Left hindlimb (tissue), 1 donor: ENCODE data around the gene NEURL1B.
"Not testable (repeated sequence)": the region's sequence is repeated elsewhere in the genome, so short reads cannot be mapped to it uniquely, and the experiment has no call there.

Experiments used
- DNase-seq: peaks from one replicate; pipeline ENCODE4 v3.0.0-alpha.2; 2018

The NEURL1B gene

GRCh38 chr5:172636279-172637050 lies 4.6 kb upstream of the NEURL1B start:
- DNase-seq, result no peak

- no peak for DNase-seq
These were observed 3.9 kb upstream of the NEURL1B start for GRCh38 chr5:172637110-172637580.

- no peak for DNase-seq
These were observed 3.3 kb upstream of the NEURL1B start for GRCh38 chr5:172637740-172638139.

GRCh38 chr5:172638209-172638768 lies 2.8 kb upstream of the NEURL1B start:
- no peak for DNase-seq

GRCh38 chr5:172640139-172640538 lies 924 bp upstream of the NEURL1B start:
- no peak for DNase-seq

- no peak for DNase-seq
These were observed 442 bp downstream of the NEURL1B start for GRCh38 chr5:172641359-172642050.

GRCh38 chr5:172642051-172642409 lies 967 bp downstream of the NEURL1B start:
- DNase-seq, result peak; percentile 66

- DNase-seq, result no peak
These were observed 1.4 kb downstream of the NEURL1B start for GRCh38 chr5:172642486-172642885.

- DNase-seq, result no peak
These were observed 2.1 kb downstream of the NEURL1B start for GRCh38 chr5:172642926-172643871.

- DNase-seq, result no peak
These were observed 3.2 kb downstream of the NEURL1B start for GRCh38 chr5:172644266-172644665.

- DNase-seq, result no peak
These were observed 3.6 kb downstream of the NEURL1B start for GRCh38 chr5:172644711-172645110.

GRCh38 chr5:172645271-172646055 lies 4.4 kb downstream of the NEURL1B start:
- no peak for DNase-seq

- no peak for DNase-seq
These were observed 5.7 kb downstream of the NEURL1B start for GRCh38 chr5:172646716-172647285.

- no peak for DNase-seq
These were observed 6.4 kb downstream of the NEURL1B start for GRCh38 chr5:172647352-172648012.

- DNase-seq, result no peak
These were observed 6.9 kb downstream of the NEURL1B start for GRCh38 chr5:172648013-172648381.

GRCh38 chr5:172648755-172649154 lies 7.7 kb downstream of the NEURL1B start:
- DNase-seq, result no peak

- DNase-seq, result not testable (repeated sequence)
These were observed 15.4 kb downstream of the NEURL1B start for GRCh38 chr5:172656496-172656895.

- DNase-seq, result not testable (repeated sequence)
These were observed 16.6 kb downstream of the NEURL1B start for GRCh38 chr5:172657524-172658233.

GRCh38 chr5:172658391-172658790 lies 17.3 kb downstream of the NEURL1B start:
- no peak for DNase-seq

- no peak for DNase-seq
These were observed 18.0 kb downstream of the NEURL1B start for GRCh38 chr5:172658961-172659501.
